ENCODE results near the gene FBXO2. TPM values are rescaled to one million over a fixed set of nuclear protein-coding genes. Genes with fewer than 3 reads are reported as not detected.
A peak's percentile ranks its signal among the peaks of the same experiment; 100 is the strongest.

Gene FBXO2
- total and polyA plus RNA-seq, 9 of the 15 experiments (the other 6 are each of a cell fraction or from before 2014, with no cell fraction given) = 0.04 to 1.9 (median 0.27) TPM

- no peak for TF ChIP-seq ARNT (IDR thresholded peaks at IDR 0.05)
- TF ChIP-seq ZNF764 (CRISPR knock-in tag; IDR thresholded peaks at IDR 0.05; ENCODE audit: low read depth) = no peak
- peak; percentile 65; the same call in 1 of the 2 replicates for TF ChIP-seq NR2C2 (CRISPR knock-in tag; IDR thresholded peaks at IDR 0.05)
- TF ChIP-seq NR2C2 (tag; IDR thresholded peaks at IDR 0.05) = peak; percentile 29; the same call in 1 of the 2 replicates
- no peak for TF ChIP-seq NFYB (IDR thresholded peaks at IDR 0.05; ENCODE audit: extremely low read depth, insufficient read length)
- TF ChIP-seq PREB (CRISPR knock-in tag; IDR thresholded peaks at IDR 0.05) = no peak
- TF ChIP-seq THRB (CRISPR knock-in tag; conservative IDR thresholded peaks at IDR 0.05) = peak; percentile 32; the same call in 1 of the 2 replicates
- TF ChIP-seq THAP12 (CRISPR knock-in tag; IDR thresholded peaks at IDR 0.05) = peak; percentile 16; the same call in 1 of the 2 replicates
- no peak for TF ChIP-seq ATF4 (CRISPR knock-in tag; IDR thresholded peaks at IDR 0.05)
- no peak for TF ChIP-seq ZNF740 (CRISPR knock-in tag; IDR thresholded peaks at IDR 0.05)
- no peak for TF ChIP-seq ZNF740 (tag; IDR thresholded peaks at IDR 0.05)
- TF ChIP-seq ARID3A (IDR thresholded peaks at IDR 0.05; ENCODE audit: borderline replicate concordance, low read depth, low read length) = no peak
- TF ChIP-seq FOXA3 (CRISPR knock-in tag; conservative IDR thresholded peaks at IDR 0.05 in 1 of 2, IDR thresholded peaks at IDR 0.05 in 1 of 2) = 0 out of 4 replicates have a peak, but pooled peaks have one; percentile 8 to 21
- 0 out of 2 replicates have a peak, but pooled peaks have one; percentile 42 for TF ChIP-seq HES1 (IDR thresholded peaks at IDR 0.05; ENCODE audit: low read depth)
These were observed 27.0 kb upstream of the FBXO2 start, which contains the start of gene MAD2L2 (continued) for GRCh38 chr1:11681071-11681771.

All from K562 (cell line).